Measurements from ENCODE around the gene PTGER1.
"Not testable (repeated sequence)": the region's sequence is repeated elsewhere in the genome, so short reads cannot be mapped to it uniquely, and the experiment has no call there.

PTGER1 gene

GRCh38 chr19:14475251-14476073 is at the start of gene PTGER1:
PTGER1 (minus strand) TSS chr19:14475354; CDS start chr19:14474320, 1,034 bp downstream.
- DNase-seq = no peak

DNA sequence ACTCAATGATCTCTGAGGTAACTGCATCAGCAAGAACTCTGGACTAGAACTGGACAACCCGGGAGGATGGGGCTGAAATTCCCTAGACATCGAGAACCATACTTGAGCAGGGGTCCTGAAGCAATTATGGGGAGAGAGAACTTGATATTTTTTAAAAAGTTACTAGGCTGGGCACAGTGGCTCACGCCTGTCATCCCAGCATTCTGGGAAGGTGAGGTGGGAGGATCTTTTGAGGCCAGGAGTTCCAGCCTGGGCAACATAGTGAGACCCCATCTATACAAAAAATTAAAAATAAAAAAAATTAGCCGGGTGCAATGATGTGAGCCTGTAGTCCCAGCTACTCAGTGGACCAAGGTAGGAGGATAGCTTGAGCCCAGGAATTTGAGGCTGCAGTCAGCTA is 45.4 kb upstream of the PTGER1 start:
- DNase-seq = no peak

- DNase-seq = no peak
Observed at GRCh38 chr19:14519860-14520407, 44.8 kb upstream of the PTGER1 start.

DNA sequence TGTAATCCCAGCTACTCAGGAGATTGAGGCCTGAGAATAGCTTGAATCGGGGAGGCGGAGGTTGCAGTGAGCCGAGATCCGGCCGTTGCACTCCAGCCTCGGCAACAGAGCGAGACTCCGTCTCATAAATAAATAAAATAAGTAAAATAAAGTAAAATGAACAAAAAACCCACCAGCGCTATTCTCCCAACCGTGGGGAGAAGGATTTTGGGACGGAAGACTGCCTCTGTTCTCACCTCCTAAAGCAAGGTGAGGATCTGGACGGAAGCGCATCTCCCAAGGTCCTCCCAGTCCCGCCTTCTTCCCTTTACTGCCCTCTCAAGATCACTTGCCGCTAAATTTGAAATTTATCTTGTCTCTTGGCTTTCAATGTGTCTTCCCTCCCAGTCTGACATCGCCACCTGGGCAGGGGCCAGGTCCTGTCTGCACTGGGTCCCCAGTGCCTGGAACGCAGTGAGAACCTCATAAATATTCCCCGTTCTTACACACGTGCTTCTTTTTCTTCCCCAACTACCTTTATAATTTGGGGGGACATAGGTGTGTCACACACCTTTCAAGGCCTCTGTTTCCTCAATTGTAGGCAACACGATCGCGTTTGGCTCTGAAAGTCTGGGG is 44.2 kb upstream of the PTGER1 start:
- DNase-seq = no peak

- DNase-seq = no peak
Observed at GRCh38 chr19:14517840-14518505, 42.8 kb upstream of the PTGER1 start, which contains the start of gene DNAJB1. DNAJB1 (minus strand) TSS chr19:14518397; CDS start chr19:14518349, 48 bp downstream.

- DNase-seq = no peak
Observed at GRCh38 chr19:14517446-14517839, 42.3 kb upstream of the PTGER1 start.

DNA sequence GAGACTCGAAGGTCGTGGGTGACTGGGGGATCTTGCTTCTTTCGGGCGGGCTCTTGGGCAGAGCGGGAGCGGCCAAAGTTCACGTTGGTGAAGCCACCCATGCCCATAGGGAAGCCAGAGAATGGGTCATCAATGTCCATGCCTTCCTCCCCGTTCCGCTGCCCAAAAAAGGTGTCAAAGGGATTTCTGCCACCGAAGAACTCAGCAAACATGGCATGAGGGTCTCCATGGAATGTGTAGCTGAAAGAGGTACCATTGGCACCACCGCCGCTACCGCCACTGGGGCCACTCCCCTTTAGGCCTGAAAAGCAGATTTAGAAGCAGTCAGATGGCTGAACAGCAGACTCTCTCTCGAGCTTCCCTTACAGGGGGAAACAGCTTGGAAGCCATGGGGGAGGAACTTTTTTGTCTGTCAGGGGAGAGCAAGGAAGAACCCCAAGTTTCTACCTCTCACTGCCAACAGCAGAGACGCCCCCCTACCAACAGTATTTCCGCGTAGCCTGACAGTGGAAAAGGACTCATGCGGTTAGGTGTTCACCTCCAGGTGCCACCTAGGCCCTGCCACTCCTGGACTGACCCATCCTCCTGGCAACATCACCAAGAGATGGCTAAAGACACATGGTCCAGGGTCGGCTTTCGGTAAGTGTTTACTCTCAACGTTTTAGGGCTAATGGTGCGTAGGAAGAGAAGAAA is 41.7 kb upstream of the PTGER1 start:
- no peak for DNase-seq

DNA sequence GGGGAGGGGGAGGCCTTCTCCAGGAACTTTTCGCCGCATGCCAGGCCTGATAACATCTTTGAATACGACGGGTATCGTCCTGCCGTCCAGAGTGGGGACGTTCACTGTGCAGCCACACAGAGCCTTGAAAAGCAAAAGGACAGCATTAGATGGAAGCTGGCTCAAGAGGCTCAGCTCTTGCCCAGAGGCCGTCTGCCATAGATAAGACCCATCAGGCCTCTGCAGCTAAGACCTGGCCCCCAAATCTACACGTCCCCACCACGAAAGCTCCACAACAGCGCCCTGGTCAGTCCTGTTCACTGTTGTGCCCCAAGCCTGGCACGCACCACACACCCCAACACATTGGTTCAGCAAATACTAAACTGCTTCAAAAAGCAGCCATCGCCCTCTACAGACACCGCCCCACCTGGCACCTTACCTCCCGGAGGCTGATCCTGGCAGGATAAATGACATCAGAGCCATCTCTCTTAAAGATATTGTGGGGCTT is 40.9 kb upstream of the PTGER1 start:
- no peak for DNase-seq

DNA sequence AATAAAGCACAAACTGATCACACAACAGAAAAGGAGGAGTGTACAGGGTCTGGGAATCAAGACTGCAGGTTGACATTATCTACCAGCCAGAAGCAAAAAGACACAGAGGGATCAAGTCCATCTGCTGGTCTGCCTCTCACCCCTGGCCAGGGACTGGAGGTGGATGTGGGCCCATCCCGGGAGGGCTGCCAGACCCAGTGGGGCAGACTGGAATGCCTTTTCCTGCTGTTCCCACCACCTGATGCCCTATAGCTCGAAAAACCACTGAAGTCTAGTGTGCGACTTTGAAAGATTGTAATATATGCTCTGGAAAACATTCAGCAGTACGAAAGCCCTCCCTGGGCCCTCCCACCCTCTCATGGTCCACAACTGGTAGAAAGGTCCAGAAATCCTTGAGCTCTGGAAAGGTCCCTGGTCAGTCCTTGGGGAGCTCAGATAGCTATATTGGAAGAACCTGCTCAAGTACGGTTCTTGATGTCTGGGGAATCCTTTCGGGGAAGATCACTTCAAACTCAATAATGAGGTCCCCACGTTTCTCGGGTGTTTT is 40.4 kb upstream of the PTGER1 start:
- DNase-seq = no peak

- no peak for DNase-seq
Observed at GRCh38 chr19:14514215-14514863, 39.2 kb upstream of the PTGER1 start.

GRCh38 chr19:14512406-14512961 is 37.3 kb upstream of the PTGER1 start:
- DNase-seq = no peak

DNA sequence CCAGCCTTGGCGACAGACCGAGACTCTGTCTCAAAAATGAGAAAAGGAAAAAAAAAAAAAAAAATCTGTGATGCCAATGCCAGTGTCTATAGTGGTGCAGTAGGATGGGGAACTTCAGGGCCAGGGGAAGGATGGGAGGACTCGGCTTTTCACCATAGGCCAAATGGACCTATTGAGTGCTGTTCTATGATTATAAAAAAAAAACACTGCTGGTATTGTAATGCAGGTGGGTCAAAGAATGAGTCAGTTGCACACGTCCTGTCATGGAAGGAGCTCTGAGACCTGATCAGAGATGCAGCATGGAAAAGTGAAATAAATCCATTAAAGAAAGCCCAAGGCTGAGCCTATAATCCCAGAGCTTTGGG is 36.1 kb upstream of the PTGER1 start:
- no peak for DNase-seq

GRCh38 chr19:14510311-14511228 is 35.4 kb upstream of the PTGER1 start:
- no peak for DNase-seq

GRCh38 chr19:14507704-14508542 is 32.8 kb upstream of the PTGER1 start:
- no peak for DNase-seq

DNA sequence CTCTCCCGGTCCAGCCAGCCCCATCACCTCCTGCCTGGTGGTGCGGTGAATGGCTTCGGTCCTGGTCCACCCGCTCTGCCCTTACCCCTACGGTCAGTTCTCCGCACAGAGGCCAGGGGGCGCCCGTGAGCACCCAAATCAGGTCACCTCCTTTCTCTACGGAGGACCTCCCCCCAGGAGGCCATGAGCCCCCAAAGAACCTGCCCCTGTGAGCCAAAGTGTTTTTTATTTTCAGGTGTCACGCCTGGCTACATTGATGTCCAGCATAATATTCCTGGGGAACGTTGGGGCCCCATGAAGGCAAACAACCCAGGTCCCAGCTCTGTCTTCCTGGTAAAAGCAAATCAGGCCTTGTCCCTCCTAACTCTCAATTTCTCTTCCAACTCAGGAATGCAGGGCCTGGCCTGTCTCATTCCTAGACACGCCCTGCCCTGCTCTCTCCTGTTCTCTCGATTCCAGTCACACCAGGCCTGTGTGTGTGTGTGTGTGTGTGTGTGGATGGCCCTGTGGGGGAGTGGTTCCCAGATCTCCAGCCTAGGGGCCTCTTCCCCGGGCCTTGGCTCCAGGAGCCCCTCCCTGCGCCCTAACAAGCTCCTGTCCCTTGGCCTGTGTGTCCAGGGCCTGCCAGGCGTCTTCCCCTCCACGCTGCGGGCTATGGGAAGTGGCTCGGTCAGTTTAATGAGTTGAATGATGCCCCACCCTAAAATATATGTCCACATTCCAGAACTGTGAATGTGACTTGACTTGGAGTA is 30.5 kb upstream of the PTGER1 start:
- no peak for DNase-seq

- not testable (repeated sequence) for DNase-seq
Observed at GRCh38 chr19:14504575-14504974, 29.4 kb upstream of the PTGER1 start.

DNA sequence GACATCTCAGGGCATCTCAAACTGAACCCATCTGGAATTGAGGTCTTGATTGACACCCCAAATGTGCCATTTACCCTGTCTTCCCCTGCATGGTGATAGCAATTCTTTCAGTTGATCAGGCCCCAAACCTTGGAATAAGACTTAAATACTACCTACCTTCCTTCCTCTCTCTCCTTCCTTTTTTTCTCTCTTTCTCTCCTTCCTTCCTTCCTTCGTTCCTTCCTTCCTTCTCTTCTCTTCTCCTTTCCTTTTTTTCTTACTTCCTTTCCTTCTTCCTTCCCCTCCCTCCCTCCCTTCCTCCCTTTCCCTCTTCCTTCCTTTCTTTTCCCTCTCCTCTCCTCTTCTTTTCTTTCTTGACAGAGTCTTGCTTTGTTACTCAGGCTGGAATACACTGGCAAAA is 28.1 kb upstream of the PTGER1 start:
- DNase-seq = no peak

DNA sequence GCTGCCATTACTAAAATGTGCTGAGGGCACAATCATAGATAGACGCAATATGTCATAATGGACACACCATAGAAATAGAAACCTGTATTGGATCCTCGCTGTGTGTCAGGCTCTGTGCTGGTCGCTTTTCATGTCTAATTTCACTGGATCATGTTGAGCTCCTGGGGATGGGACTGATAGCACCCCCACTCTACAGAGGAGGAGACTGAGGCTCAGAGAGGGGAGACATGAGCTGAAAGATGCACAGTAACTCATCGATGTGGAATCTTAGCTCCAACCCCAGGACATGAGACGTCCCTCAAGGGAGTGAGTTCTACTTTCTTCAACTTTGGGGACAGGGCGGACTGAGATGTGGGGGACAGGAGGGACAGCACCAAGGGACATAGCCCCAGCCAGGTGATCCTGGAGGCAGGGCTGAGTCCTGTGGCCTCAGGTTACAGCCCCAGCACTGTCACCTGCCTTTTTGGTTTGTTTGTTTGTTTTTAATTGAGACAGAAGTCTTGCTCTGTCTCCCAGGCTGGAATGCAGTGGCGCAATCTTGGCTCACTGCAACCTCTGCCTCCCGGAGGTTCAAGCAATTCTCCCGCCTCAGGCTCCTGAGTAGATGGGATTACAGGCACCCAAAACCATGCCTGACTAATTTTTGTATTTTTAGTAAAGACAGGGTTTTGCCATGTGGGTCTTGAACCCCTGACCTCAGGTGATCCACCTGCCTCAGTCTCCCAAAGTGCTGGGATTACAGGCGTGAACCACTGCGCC is 27.4 kb upstream of the PTGER1 start:
- no peak for DNase-seq
